ENCODE results near the gene NHLRC4.
"Not testable (repeated sequence)": the region's sequence is repeated elsewhere in the genome, so short reads cannot be mapped to it uniquely, and the experiment has no call there.

The NHLRC4 gene

GRCh38 chr16:595942-596735 lies 29.3 kb downstream of the NHLRC4 start:
- TF ChIP-seq CTBP1 (IDR thresholded peaks at IDR 0.05; ENCODE audit: borderline replicate concordance) (no peak), PKNOX1 (IDR thresholded peaks at IDR 0.05) (no peak), TARDBP (IDR thresholded peaks at IDR 0.05) (no peak), FOXK2 (IDR thresholded peaks at IDR 0.05) (no peak), LEF1 (IDR thresholded peaks at IDR 0.05; ENCODE audit: borderline replicate concordance) (no peak), SUZ12 (IDR thresholded peaks at IDR 0.05) (no peak), ZNF384 (IDR thresholded peaks at IDR 0.05) (no peak), SP1 (IDR thresholded peaks at IDR 0.05) (no peak), FOXA1 (IDR thresholded peaks at IDR 0.05) (no peak), BHLHE40 (IDR thresholded peaks at IDR 0.05; ENCODE audit: borderline replicate concordance) (no peak), ELF4 (IDR thresholded peaks at IDR 0.05) (no peak), HDGF (IDR thresholded peaks at IDR 0.05; ENCODE audit: borderline replicate concordance) (no peak), NFRKB (IDR thresholded peaks at IDR 0.05) (no peak), ARNT (IDR thresholded peaks at IDR 0.05) (no peak), FOXM1 (IDR thresholded peaks at IDR 0.05; ENCODE audit: borderline replicate concordance) (no peak), L3MBTL2 (conservative IDR thresholded peaks at IDR 0.05) (no peak)
- no peak for DNase-seq (ENCODE audit: extremely low spot score)
- CTCF ChIA-PET, result interaction anchor here (0.7 kb wide), 1 partner anchor 540 kb away, joined by 7 read pairs; no protein-coding TSS in a partner anchor
- POLR2A ChIA-PET, result no interaction called here

DNA sequence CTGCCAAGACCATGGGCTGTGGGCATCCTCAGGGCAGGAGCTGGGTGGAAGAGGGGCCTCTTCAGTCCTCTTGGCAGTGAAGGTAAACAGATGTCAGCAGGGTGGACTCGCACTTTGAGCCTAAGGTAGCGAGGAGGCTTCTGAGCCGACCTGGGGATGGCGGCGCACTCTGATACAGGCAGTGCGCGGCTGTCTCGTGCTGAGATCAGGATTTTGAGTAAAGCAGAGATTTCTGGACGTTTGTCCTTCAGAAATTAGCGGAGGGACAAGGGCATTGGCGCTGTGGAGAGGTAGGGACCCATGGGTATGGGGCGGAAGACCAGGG lies 29.9 kb downstream of the NHLRC4 start:
- ChIA-PET POLR2A (no interaction called here), CTCF (no interaction called here)
- TF ChIP-seq CTBP1 (IDR thresholded peaks at IDR 0.05; ENCODE audit: borderline replicate concordance), result no peak
- no peak for TF ChIP-seq L3MBTL2 (conservative IDR thresholded peaks at IDR 0.05)
- no peak for TF ChIP-seq PKNOX1 (IDR thresholded peaks at IDR 0.05)
- no peak for TF ChIP-seq ELF4 (IDR thresholded peaks at IDR 0.05)
- no peak for TF ChIP-seq LEF1 (IDR thresholded peaks at IDR 0.05; ENCODE audit: borderline replicate concordance)
- TF ChIP-seq NFRKB (IDR thresholded peaks at IDR 0.05), result no peak
- no peak for TF ChIP-seq ZNF384 (IDR thresholded peaks at IDR 0.05)
- no peak for TF ChIP-seq FOXA1 (IDR thresholded peaks at IDR 0.05)
- no peak for DNase-seq (ENCODE audit: extremely low spot score)

GRCh38 chr16:597655-598054 lies 30.9 kb downstream of the NHLRC4 start:
- DNase-seq (ENCODE audit: extremely low spot score); CTCF ChIA-PET; POLR2A ChIA-PET: not testable (repeated sequence)

DNA sequence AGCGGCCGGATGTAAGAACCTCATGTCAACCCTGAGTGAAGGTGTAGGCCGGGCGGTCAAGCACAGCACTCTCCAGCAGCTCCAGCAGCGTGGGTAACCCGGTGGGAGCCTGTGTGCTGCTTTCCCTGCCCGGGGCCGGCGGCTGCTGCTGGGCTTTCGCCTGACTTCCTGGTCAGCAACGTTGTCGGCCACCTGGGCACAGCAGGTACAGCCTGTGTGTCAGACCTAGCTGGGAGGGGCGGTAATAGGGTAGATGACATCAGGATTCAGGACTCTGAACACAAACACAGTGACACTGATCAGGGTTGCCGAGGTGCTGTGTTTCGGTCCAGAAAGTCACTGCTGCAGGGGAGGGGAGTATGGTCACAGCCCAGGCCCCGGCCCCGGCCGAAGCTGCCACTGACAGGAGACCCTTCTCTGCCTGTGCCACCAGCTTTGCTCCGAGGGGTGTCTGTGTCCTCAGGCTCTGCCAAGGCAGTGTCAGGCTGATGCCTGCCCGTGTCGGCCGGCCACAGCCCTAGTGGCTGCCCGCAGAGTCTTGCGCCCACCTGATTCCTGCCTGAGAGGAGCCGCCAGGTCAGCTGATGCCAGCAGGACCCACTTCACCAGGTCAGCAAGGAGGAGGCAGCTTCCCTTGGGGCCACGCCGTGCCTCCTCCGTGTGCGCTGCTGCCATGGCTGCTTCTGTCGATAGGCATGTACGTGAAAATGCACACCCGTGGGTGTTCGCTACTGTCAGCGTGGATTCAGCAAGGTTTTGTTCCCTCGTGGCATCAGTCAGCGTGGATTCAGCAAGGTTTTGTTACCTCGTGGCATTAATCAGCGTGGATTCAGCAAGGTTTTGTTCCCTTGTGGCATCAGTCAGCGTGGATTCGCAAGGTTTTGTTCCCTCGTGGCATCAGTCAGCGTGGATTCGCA lies 32.3 kb downstream of the NHLRC4 start:
- ChIA-PET CTCF (no interaction called here), POLR2A (interaction anchor here (1.6 kb wide), 1 partner anchor 49 kb away, joined by 3 read pairs; no protein-coding TSS in a partner anchor)
- TF ChIP-seq FOXA1 (IDR thresholded peaks at IDR 0.05), result no peak
- no peak for TF ChIP-seq L3MBTL2 (conservative IDR thresholded peaks at IDR 0.05)
- no peak for TF ChIP-seq PKNOX1 (IDR thresholded peaks at IDR 0.05)
- no peak for TF ChIP-seq FOXM1 (IDR thresholded peaks at IDR 0.05; ENCODE audit: borderline replicate concordance)
- no peak for TF ChIP-seq BHLHE40 (IDR thresholded peaks at IDR 0.05; ENCODE audit: borderline replicate concordance)
- TF ChIP-seq ZNF384 (IDR thresholded peaks at IDR 0.05), result no peak
- TF ChIP-seq ELF4 (IDR thresholded peaks at IDR 0.05), result no peak
- TF ChIP-seq TARDBP (IDR thresholded peaks at IDR 0.05), result no peak
- TF ChIP-seq HDGF (IDR thresholded peaks at IDR 0.05; ENCODE audit: borderline replicate concordance), result no peak
- no peak for TF ChIP-seq FOXK2 (IDR thresholded peaks at IDR 0.05)
- no peak for TF ChIP-seq NFRKB (IDR thresholded peaks at IDR 0.05)
- no peak for DNase-seq (ENCODE audit: extremely low spot score)

- TF ChIP-seq ARNT (IDR thresholded peaks at IDR 0.05) (no peak), ELF4 (IDR thresholded peaks at IDR 0.05) (no peak), CTBP1 (IDR thresholded peaks at IDR 0.05; ENCODE audit: borderline replicate concordance) (no peak), L3MBTL2 (conservative IDR thresholded peaks at IDR 0.05) (no peak), LEF1 (IDR thresholded peaks at IDR 0.05; ENCODE audit: borderline replicate concordance) (no peak), TARDBP (IDR thresholded peaks at IDR 0.05) (no peak), NFRKB (IDR thresholded peaks at IDR 0.05) (no peak), SUZ12 (IDR thresholded peaks at IDR 0.05) (no peak), BHLHE40 (IDR thresholded peaks at IDR 0.05; ENCODE audit: borderline replicate concordance) (no peak), SP1 (IDR thresholded peaks at IDR 0.05) (no peak), ZNF384 (IDR thresholded peaks at IDR 0.05) (no peak), PKNOX1 (IDR thresholded peaks at IDR 0.05) (no peak), HDGF (IDR thresholded peaks at IDR 0.05; ENCODE audit: borderline replicate concordance) (no peak), FOXK2 (IDR thresholded peaks at IDR 0.05) (no peak), FOXA1 (IDR thresholded peaks at IDR 0.05) (no peak), FOXM1 (IDR thresholded peaks at IDR 0.05; ENCODE audit: borderline replicate concordance) (no peak)
- ChIA-PET CTCF (interaction anchor here (0.8 to 1.8 kb wide), 3 partner anchors 9 to 211 kb away, joined by 3 to 5 read pairs (median 3); no protein-coding TSS in a partner anchor), POLR2A (interaction anchor here (0.8 to 1.6 kb wide), 4 partner anchors 10 to 47 kb away, joined by 3 to 6 read pairs (median 4); partner anchors contain the start of gene METTL26)
- DNase-seq (ENCODE audit: extremely low spot score), result no peak
These were observed 34.0 kb downstream of the NHLRC4 start for GRCh38 chr16:600781-601180.

All from HEK293T (cell line).